Measurements from ENCODE around the gene CAPN2. TPM values are rescaled to one million over a fixed set of nuclear protein-coding genes. Genes with fewer than 3 reads are reported as not detected.

The CAPN2 gene
- total RNA-seq, result 100 to 1,000 TPM; 208 to 213 TPM
- polyA plus RNA-seq, result 100 to 1,000 TPM in 1 of 2 donors, 10 to 100 TPM in 1; 99.8 to 190 TPM
- long read RNA-seq, donor 1, full-length matches to known transcripts, result 20 of 66 reads
- long read RNA-seq, donor 1, partial matches to known transcripts, result 31 of 66 reads
- long read RNA-seq, donor 1, other reads (novel, unspliced or antisense), result 15 of 66 reads
- long read RNA-seq, donor 2, partial matches to known transcripts, result 13 of 36 reads
- long read RNA-seq, donor 2, other reads (novel, unspliced or antisense), result 17 of 36 reads

- DNase-seq, result peak; percentile 89 to 95
- H3K4me1 ChIP-seq (ENCODE audit: control insufficient read depth in 1 of 2, insufficient read depth in 2 of 2, low read length in 2 of 2), result no peaks in the 10 kb centered on the region
Observed at GRCh38 chr1:223712194-223712849, at the start of gene CAPN2. Gene CAPN2, plus strand, starts transcription at chr1:223712539. Its CDS starts 102 bp downstream, at chr1:223712641.

GRCh38 chr1:223662943-223663342 is 49.4 kb upstream of the CAPN2 start:
- 68 to 75% methylated on average over 5 of the region's 5 CpGs for WGBS, 2 donors
- intact Hi-C loops (cut with DNase I), result no loop called here
- no peaks in the 10 kb centered on the region for H3K4me1 ChIP-seq (ENCODE audit: control insufficient read depth in 1 of 2, insufficient read depth in 2 of 2, low read length in 2 of 2)
- DNase-seq (no peak), ATAC-seq (ENCODE audit: low FRiP score) (no peak)
- H3K27me3 ChIP-seq (ENCODE audit: control insufficient read depth in 1 of 2, insufficient read depth in 2 of 2, low read length in 1 of 2), result peaks cover 0 to 1% of the 10 kb centered on the region in 2 donors
- no peak overlapping the region for H3K27ac ChIP-seq (ENCODE audit: low read depth in 1 of 2, low read length in 2 of 2)
- no peak overlapping the region for H3K4me3 ChIP-seq (ENCODE audit: low read length in 2 of 2)
- H3K36me3 ChIP-seq (ENCODE audit: control insufficient read depth in 1 of 2, insufficient read depth in 2 of 2, low read length in 1 of 2), result no peaks in the 10 kb centered on the region
- no peaks in the 10 kb centered on the region for H3K9me3 ChIP-seq (ENCODE audit: control insufficient read depth, low read length)

More at GRCh38 chr1:223712194-223712849, at the start of gene CAPN2:
- Histone ChIP-seq H3K27ac (ENCODE audit: low read depth in 1 of 2, low read length in 2 of 2) (peak within 1 kb of the TSS; percentile 83 to 94), H3K27me3 (ENCODE audit: control insufficient read depth in 1 of 2, insufficient read depth in 2 of 2, low read length in 1 of 2) (no peaks in the 10 kb centered on the region), H3K9me3 (ENCODE audit: control insufficient read depth, low read length) (no peaks in the 10 kb centered on the region), H3K36me3 (ENCODE audit: control insufficient read depth in 1 of 2, insufficient read depth in 2 of 2, low read length in 1 of 2) (no peaks in the 10 kb centered on the region), H3K4me3 (ENCODE audit: low read length in 2 of 2) (peak within 1 kb of the TSS; percentile 68 to 91)
- 0 to 1% methylated on average over 55 to 74 of the region's 74 CpGs for WGBS, 2 donors
- intact Hi-C loops (cut with DNase I), result loop anchor here (1.0 to 2.0 kb wide), 2 partner anchors 36 to 37 kb away; no protein-coding TSS in a partner anchor
- ATAC-seq (ENCODE audit: low FRiP score), result peak; percentile 96

GRCh38 chr1:223664106-223664505 is 48.2 kb upstream of the CAPN2 start:
- WGBS, 2 donors, result 74 to 78% methylated on average over 5 of the region's 5 CpGs
- no peak for DNase-seq
- Histone ChIP-seq H3K36me3 (ENCODE audit: control insufficient read depth in 1 of 2, insufficient read depth in 2 of 2, low read length in 1 of 2) (no peaks in the 10 kb centered on the region), H3K4me1 (ENCODE audit: control insufficient read depth in 1 of 2, insufficient read depth in 2 of 2, low read length in 2 of 2) (no peaks in the 10 kb centered on the region), H3K27ac (ENCODE audit: low read depth in 1 of 2, low read length in 2 of 2) (no peak overlapping the region), H3K4me3 (ENCODE audit: low read length in 2 of 2) (no peak overlapping the region), H3K27me3 (ENCODE audit: control insufficient read depth in 1 of 2, insufficient read depth in 2 of 2, low read length in 1 of 2) (peaks cover 0 to 1% of the 10 kb centered on the region in 2 donors), H3K9me3 (ENCODE audit: control insufficient read depth, low read length) (no peaks in the 10 kb centered on the region)
- no peak for ATAC-seq (ENCODE audit: low FRiP score)
- intact Hi-C loops (cut with DNase I), result no loop called here

- H3K4me3 ChIP-seq (ENCODE audit: low read length in 2 of 2), result no peak within 1 kb of the TSS
- intact Hi-C loops (cut with DNase I), result no loop called here
- no peaks in the 10 kb centered on the region for H3K36me3 ChIP-seq (ENCODE audit: control insufficient read depth in 1 of 2, insufficient read depth in 2 of 2, low read length in 1 of 2)
- H3K27me3 ChIP-seq (ENCODE audit: control insufficient read depth in 1 of 2, insufficient read depth in 2 of 2, low read length in 1 of 2), result peaks cover 0 to 1% of the 10 kb centered on the region in 2 donors
- no peaks in the 10 kb centered on the region for H3K4me1 ChIP-seq (ENCODE audit: control insufficient read depth in 1 of 2, insufficient read depth in 2 of 2, low read length in 2 of 2)
- no peak within 1 kb of the TSS for H3K27ac ChIP-seq (ENCODE audit: low read depth in 1 of 2, low read length in 2 of 2)
- no peaks in the 10 kb centered on the region for H3K9me3 ChIP-seq (ENCODE audit: control insufficient read depth, low read length)
- DNase-seq (no peak), ATAC-seq (ENCODE audit: low FRiP score) (no peak)
- WGBS, 2 donors, result 69 to 74% methylated on average over 6 of the region's 6 CpGs
Observed at GRCh38 chr1:223665592-223666312, 46.6 kb upstream of the CAPN2 start, which contains the start of gene CAPN8. Gene CAPN8, minus strand, starts transcription at chr1:223665701. Its CDS starts 55 bp downstream, at chr1:223665646.

GRCh38 chr1:223667484-223668182 is 44.7 kb upstream of the CAPN2 start:
- intact Hi-C loops (cut with DNase I), result no loop called here
- H3K36me3 ChIP-seq (ENCODE audit: control insufficient read depth in 1 of 2, insufficient read depth in 2 of 2, low read length in 1 of 2), result no peaks in the 10 kb centered on the region
- peaks cover 0 to 1% of the 10 kb centered on the region in 2 donors for H3K27me3 ChIP-seq (ENCODE audit: control insufficient read depth in 1 of 2, insufficient read depth in 2 of 2, low read length in 1 of 2)
- H3K27ac ChIP-seq (ENCODE audit: low read depth in 1 of 2, low read length in 2 of 2), result no peak overlapping the region
- no peak for ATAC-seq (ENCODE audit: low FRiP score)
- no peak overlapping the region for H3K4me3 ChIP-seq (ENCODE audit: low read length in 2 of 2)
- no peak for DNase-seq
- H3K9me3 ChIP-seq (ENCODE audit: control insufficient read depth, low read length), result no peaks in the 10 kb centered on the region
- 94 to 95% methylated on average over 3 of the region's 3 CpGs for WGBS, 2 donors
- no peaks in the 10 kb centered on the region for H3K4me1 ChIP-seq (ENCODE audit: control insufficient read depth in 1 of 2, insufficient read depth in 2 of 2, low read length in 2 of 2)

- WGBS, 2 donors, result 69 to 74% methylated on average over 6 of the region's 6 CpGs
- intact Hi-C loops (cut with DNase I), result no loop called here
- Histone ChIP-seq H3K4me3 (ENCODE audit: low read length in 2 of 2) (no peak overlapping the region), H3K4me1 (ENCODE audit: control insufficient read depth in 1 of 2, insufficient read depth in 2 of 2, low read length in 2 of 2) (no peaks in the 10 kb centered on the region), H3K27me3 (ENCODE audit: control insufficient read depth in 1 of 2, insufficient read depth in 2 of 2, low read length in 1 of 2) (no peaks in the 10 kb centered on the region), H3K9me3 (ENCODE audit: control insufficient read depth, low read length) (peaks cover under 1% of the 10 kb centered on the region), H3K27ac (ENCODE audit: low read depth in 1 of 2, low read length in 2 of 2) (no peak overlapping the region), H3K36me3 (ENCODE audit: control insufficient read depth in 1 of 2, insufficient read depth in 2 of 2, low read length in 1 of 2) (no peaks in the 10 kb centered on the region)
- DNase-seq, result no peak
- ATAC-seq (ENCODE audit: low FRiP score), result no peak
Observed at GRCh38 chr1:223669003-223669795, 43.1 kb upstream of the CAPN2 start.

GRCh38 chr1:223670458-223671159 is 41.7 kb upstream of the CAPN2 start:
- ATAC-seq (ENCODE audit: low FRiP score) (no peak), DNase-seq (no peak)
- Histone ChIP-seq H3K27ac (ENCODE audit: low read depth in 1 of 2, low read length in 2 of 2) (no peak overlapping the region), H3K36me3 (ENCODE audit: control insufficient read depth in 1 of 2, insufficient read depth in 2 of 2, low read length in 1 of 2) (no peaks in the 10 kb centered on the region), H3K27me3 (ENCODE audit: control insufficient read depth in 1 of 2, insufficient read depth in 2 of 2, low read length in 1 of 2) (no peaks in the 10 kb centered on the region), H3K9me3 (ENCODE audit: control insufficient read depth, low read length) (peaks cover 5% of the 10 kb centered on the region), H3K4me1 (ENCODE audit: control insufficient read depth in 1 of 2, insufficient read depth in 2 of 2, low read length in 2 of 2) (no peaks in the 10 kb centered on the region), H3K4me3 (ENCODE audit: low read length in 2 of 2) (no peak overlapping the region)
- 69 to 72% methylated on average over 7 of the region's 7 CpGs for WGBS, 2 donors
- intact Hi-C loops (cut with DNase I), result no loop called here

Measured in aorta (tissue), 5 donors.